HCEC 1CT (cell line): ENCODE results near the gene GPHN.

Source experiments
- DNase-seq: peaks from one replicate; pipeline ENCODE4 v3.0.0-alpha.2; 2017

GPHN gene

DNA sequence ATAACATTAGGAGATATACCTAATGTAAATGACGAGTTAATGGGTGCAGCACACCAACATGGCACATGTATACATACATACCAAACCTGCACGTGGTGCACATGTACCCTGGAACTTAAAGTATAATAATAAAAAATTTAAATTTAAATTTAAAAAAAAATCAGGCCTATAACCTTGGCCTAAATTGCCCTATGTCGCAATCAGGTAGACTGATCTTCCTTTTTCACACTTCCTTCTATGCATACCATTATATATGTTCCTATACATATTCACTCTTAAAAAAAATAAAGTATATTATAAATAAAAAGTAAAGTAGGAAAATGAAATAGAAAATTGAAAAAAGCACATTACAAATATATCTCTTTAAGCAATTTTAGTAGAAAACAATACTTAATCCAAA is 563.6 kb downstream of the GPHN start:
- DNase-seq, result no peak

DNA sequence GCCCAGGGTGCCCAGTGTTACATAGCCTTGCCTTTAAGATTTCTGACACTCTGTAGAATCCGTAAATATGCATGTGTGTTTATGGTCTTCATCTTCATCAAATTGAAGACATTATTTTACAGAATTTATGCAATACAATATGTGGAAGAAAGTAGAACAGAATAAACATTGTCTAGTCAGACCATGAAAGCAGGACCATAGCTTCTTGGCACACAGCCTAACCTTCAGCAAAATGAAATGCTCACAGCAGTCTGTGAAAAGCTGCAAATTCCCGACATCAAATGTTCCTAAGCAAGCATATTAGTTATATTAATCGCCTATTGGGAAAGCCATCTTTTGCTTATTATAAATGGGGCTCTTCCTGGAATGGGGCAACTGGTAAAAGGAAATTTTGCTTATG is 570.0 kb downstream of the GPHN start:
- no peak for DNase-seq

DNA sequence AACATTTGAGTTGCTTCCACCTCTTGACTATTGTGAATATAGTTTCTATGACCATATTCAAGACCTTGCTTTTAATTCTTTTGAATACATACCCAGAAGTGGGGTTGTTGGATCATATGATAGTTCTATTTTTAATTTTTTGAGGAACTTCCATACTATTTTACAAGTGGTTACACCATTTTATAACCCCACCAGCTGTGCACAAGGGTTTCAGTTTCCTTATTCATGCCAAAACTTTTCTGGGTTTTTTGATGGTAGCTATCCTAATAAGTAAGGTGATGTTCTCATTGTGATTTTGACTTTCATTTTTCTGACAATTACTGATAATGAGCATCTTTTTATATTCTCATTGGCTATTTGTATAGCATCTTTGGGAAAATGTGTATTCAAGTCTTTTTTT is 571.9 kb downstream of the GPHN start:
- no peak for DNase-seq

DNA sequence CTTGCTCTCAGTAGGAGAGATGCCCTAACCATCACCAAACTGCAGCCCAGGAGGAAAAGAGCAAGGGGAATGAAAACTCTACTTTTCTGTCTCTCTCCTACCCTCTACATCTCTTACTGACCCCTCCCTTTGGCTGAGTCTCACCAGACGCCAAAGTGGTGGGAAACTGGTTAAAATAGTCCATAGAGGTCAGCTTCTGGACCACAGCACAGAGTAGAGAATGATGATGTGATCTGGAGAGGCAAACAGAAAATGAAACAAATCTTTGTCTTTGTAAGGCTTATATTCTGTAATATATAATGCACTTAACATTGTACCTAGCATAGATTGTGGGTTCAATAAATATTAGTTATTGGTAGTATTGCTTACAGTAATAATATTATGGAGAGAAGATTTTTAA is 600.3 kb downstream of the GPHN start:
- DNase-seq, result no peak

DNA sequence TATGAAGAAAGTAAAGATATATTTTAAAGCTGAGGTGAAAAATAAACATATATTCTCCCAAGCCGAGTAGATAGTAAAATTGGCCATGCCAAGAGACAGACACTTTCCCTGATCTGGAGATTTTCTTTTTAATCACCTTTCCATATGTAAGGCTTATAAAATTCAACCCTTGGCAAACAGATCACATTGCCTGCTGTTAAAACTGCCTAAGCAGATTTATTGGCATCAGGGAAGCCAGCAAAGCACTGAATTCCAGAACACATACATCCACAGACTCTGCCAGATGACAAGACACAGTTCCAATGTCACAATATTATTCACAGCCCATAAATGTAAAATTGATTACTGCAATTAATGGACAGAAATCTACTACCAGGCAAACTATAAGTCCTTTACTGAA is 603.1 kb downstream of the GPHN start:
- no peak for DNase-seq

DNA sequence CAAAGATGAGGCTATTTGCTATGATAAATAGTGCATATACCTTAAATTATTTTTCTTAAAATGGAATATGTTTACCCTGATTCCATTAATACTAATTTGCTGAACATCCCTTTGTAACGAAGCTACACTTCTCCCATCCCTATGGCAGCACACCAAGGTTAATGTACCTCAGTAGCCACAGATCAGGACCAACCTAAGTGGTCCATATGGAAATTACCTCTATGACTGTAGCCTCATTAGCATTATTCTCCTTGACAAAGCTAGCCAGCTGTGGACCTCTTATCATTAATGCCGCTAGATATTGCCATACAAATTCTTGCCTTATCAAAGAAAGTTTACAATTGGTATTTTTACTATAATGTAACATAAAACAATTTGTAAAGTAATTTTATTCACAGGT is 604.4 kb downstream of the GPHN start:
- no peak for DNase-seq

DNA sequence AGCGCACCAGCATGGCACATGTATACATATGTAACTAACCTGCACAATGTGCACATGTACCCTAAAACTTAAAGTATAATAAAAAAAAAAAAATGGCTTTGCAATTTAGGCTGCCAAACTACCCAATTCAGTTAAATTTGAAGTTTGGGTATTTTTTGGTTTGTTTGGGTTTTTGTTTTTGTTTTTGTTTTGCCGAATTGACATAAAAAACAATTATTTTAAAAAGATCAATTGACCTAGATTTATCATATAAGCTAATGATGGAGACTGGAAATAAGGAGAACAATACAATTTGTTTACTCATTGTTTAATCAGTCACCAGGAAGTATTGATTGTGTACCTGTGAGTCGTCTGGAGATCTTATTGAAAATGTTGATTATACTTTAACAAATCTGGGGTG is 619.2 kb downstream of the GPHN start:
- DNase-seq, result no peak

DNA sequence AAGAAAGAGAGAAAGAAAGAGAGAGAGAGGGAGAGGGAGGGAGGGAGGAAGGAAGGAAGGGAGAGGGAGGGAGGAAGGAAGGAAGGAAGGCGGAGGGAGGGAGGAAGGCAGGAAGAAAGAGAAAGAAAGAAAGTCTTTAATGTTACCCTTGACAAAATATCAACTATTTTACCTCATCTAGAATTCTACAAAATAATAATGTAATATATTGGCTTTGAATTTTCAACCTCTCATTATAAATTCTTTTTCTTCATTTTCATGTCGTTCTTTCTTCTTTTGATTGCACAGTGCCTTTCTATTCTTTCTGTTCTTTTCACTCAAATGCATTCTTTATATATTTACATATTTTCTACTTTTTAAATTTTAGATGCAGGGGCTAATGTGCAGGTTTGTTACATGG is 621.8 kb downstream of the GPHN start:
- no peak for DNase-seq

DNA sequence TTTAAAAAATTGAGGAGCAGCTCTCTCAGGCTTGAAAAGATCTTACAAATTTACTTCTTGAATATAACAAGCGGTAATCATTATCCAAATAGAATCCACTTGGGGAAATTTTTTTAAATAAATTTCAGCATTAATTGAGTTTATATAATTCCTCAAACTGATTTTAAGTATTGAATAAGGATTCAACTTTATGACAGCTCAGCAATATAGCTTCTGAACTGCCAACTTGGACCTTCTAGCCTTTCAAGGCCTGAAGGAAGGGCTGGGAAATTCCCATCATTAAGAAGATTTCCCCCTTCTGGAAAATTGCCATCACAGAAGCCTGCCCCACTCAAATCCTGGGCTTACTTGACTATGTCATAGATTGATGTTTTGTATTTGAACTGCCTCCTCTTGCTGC is 623.7 kb downstream of the GPHN start:
- DNase-seq, result no peak

DNA sequence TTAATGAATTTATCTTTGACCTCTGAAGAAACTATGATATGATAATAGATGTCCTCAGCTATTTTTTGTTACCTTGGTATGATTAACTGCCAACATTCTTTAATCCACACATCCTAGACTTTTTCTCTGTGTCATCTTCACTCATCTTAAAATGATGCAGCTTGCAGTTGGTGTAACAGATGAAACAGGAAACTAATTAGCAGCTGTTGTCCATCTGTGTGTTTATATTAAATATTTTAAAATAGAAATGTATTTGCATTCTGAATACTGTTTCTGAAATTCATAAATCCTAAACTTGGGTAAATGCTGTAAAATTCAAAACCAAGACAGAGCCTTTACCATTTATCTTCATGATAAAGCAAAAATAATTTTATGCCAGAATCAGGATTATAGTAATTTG is 625.2 kb downstream of the GPHN start:
- peak; percentile 16 for DNase-seq

DNA sequence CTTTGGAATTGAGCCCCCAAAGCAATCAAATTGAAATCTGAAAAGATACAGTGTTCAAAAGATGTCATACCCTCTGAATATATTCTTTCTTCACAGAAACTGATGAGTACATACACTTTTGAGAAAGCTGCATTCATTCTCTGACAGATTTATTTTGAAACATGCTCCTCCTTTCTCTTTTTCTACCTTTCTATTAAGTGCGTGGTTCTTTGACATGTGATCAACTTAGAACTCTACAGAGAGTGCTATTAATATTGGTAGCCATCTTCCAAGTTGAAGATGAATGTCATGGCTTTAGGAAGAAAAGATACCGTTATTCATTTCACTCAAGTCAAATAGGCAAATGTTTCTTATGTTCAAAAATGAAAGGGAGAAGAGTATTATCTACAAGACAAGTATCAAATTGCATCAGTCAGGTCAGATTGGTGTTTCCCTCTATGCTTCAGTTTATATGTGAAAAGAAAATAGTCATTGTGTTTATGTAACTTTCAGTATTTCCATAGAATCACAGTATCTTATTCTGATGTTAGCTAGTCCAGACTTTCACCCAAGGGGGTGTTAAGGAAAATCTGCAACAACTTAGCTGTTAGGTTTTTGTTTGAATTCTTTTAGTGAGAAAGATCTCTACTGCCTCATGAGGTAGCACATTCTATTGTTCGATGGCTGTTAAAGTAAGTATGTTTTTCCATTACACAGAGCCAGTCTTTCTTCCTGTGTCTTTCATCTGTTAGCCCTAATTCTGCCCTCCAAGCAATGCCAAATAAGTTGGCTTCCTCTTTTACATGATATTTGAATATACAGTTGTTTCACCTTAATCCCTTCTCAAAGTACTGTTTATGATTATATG is 625.9 kb downstream of the GPHN start:
- DNase-seq, result no peak

DNA sequence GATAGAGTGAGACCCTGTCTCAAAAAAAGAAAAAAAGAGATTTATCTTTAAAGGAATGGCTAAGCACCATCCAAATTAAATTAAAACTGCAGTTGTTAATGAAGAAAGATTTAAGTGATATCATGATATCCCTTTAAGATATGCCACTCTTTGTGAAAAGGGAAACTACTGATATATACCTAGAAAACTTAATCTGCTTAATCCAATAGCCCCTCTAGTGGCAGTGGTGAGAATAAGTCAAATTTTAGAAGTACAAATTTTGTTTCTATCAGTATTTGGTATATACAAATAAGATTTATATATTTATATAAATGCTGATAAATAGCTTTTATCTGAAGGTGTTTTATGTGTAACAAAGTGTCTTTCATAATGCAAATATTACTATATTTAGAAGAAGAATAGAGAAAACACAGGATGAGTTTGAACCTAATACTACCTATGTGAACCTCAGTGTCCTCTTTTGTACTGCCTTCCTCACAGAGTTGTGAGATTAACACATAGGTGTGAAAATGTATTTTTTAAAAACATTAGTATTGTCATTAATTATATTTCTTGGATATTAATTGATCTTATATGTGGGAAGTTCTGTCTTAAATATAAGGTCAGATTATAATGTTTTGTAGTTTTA is 629.9 kb downstream of the GPHN start:
- DNase-seq, result peak; percentile 39

DNA sequence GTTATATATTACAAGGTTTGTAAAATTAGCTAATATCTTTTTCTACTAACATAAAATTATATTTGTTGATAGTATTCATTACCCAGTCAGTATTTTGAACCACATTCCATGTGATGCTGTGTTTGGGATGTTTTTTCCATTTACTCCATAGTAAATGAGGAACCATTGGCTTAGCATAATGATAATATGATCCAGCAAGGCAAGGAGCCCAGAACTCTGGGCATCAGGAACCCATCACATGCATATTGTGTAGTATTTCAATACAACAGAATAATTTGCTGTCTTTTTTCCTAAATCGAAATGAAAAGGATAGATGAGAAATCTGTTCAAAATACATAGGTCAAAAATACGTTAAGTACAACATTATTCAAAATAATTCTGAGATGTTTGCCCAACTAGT is 632.6 kb downstream of the GPHN start:
- DNase-seq, result no peak

DNA sequence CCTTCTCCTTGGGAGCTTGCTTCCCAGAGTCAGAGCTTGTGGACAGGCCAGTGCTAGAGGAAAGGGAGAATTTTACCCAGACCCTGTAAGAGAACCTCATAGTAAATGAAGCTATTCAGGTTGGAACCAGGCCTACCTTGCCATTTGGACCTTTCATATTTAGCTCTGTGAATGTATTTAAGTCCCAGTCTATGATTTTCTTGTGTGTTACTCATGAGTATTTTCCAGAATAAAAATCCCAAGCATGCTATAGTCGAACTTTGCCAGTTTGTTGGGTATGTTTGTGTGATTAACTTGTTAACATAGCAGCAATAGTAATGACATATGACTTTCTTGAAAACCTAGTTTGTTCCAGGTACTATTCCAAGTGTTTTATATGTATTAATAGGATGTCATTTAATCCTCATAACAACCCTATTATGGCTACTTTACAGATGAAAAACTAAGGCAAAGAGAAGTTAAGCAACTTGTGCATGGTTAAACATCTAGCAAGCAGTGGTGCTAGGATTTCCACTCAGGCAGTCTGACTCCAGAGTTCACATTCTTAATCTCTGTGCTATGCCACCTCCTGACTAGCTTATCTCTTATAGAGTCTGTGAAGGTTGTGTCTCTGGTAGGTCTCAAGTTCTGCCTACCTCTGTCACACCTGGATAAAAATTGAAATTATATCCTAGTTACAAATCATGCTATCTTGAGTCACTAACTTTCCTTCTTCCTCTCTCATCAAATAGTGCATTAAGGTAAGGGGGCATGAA is 633.4 kb downstream of the GPHN start:
- DNase-seq, result no peak

DNA sequence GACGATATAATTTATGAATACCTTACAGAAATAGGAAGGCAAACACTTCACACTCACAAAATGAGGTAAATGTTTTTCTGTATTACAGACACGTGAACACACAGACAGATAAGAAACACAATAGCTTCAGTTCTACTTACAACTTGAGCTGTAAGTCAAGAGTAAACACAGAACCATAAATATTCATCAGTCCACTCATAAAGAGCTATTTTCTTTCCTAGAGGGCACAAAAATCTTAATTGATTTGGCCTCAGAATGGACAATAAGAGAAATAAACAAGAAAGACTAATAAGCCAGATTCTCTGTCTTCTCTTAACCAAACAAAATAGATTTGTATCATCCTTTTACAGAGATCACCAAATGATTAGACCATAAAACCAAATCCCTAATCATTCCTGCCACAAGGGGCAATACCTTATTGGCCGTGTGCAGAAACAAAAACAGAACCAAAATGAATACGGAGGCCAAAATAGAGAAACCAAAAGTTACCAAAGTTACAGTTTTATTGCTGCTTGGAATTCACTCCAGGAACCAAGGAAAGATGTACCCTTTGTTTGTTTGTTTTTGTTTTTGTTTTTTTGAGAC is 643.2 kb downstream of the GPHN start:
- DNase-seq, result no peak

DNA sequence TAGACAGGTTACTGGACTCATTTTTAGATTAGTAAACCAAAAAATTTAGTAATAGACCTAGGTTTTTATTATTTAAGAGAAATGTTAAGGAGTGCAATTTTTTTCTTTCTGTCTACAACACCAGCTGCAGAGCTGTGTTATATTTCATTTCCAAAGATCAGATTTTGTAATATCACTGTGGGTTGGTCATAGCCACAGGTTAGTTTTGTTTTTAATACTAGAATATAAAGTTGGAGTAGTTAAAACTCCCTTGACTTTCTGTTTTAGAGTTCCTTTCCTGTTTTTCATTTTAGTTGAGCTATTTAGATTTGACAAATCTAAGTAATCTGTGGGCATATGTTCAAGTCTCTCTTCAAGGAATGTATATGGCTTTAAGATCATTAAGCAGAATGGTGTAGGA is 650.6 kb downstream of the GPHN start:
- DNase-seq, result no peak

DNA sequence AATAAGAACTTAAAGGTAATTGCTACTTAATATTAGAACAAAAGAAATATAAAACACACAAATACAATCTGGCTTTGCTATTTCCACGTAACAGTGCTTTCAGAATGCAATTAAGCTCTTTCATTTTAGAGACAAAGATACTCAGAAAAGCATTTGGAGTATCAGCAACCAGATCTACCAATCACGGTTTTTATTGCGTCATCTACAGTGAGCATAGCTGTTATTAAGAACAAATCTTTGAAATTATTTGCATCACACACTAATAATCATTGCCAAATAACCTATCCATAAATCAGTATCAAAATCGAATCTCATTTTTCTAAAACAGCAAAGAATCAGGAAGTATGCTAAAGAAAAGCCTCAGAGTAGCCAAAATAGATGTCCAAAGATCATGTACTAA is 654.4 kb downstream of the GPHN start:
- no peak for DNase-seq

DNA sequence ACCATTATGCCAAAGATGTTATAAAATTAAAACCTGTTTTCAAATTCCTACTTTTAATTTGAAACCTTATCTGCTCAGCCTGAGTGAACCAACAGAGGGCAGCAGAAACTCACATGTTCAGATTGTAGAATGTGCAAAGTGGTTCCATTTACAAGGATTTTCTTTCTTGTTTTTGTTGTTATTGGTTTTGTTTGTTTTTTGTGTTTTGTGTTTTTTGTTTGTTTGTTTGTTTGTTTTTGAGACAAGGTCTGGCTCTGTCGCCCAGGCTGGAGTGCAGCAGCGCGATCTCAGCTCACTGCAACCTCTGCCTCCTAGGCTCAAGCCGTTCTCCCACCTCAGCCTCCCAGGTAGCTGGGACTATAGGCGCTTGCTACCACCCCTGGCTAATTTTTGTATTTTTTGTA is 658.5 kb downstream of the GPHN start:
- DNase-seq, result peak; percentile 41

DNA sequence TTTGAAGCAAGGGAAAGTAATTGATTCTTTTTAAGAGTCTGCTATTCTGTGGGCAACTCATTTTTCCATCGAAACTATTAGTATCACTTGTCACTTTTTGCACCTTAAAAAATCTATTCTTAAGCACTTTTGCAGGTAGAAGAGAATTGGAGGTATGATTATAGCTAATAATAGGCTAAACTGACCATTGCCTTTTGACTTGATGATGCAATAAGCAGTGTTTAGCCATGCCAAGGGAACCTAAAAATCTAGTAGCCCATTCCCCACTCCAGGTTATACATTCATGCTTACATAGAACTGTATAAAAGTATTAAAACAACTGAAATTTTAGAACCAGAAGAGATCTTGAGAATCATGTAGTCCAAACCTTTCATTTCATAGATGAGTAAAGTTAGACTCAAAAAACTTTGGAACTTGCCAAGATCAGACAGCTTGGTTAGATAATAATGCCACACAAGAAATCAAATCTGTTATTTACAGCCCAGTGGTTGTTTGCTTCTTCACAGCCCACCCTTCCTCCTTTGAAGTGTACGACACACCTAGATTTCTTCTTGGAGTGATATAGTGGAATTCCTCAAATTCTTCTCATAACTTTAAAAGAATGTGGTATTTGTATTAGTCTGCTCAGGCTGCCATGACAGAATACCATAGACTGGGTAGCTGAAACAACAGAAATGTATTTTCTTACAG is 659.6 kb downstream of the GPHN start:
- peak; percentile 13 for DNase-seq

DNA sequence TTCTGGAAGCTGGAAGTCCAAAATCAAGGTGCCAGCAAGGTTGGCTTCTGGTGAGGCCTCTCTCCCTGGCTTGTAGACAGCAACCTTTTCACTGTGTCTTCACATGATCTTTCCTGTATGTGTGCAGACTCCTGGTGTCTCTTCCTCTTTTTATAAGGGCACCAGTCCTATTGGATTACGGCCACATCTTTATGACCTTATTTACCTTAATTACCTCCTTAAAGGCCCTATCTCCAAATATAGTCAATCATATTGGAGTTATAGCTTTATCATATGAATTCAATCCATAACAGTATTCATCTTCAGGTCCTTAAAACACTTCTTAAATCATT is 660.1 kb downstream of the GPHN start:
- no peak for DNase-seq

DNA sequence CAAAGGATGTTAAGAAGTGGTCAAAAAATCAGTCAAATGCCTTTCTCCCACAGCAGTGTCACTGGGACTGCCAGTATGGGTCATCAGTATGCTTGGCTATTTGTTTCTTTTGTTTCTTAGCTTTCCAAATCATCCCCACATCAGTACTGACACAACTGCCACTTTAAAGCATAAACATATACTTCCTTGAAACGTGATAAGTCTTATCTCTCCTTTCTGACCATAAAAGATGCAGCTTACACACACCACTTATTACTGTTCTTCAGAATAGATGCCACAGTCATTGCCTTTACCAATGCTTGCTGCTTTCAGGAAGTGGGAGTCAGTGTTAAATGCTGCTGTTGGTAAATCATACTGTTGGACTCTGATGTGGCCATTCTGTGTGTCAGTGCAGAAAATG is 662.7 kb downstream of the GPHN start:
- no peak for DNase-seq

DNA sequence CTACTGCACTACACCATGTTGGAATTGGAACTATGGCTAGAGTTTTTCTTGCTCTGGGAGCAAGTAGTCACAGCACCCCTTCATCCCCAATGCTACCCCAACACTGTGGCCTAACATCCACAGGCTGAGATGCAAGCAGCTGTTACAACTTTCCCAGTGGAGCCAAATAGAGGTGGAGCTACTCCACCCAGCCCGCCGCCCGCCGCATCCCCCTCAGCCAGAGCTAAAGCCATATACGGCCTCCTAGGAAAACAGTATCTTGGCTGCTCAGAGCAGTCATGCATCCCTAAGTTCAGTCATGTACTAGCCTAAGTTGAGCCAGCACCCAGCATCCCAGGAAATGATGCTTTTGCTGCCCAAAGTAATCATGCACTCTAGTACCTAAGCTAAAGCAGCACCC is 664.1 kb downstream of the GPHN start:
- DNase-seq, result no peak

DNA sequence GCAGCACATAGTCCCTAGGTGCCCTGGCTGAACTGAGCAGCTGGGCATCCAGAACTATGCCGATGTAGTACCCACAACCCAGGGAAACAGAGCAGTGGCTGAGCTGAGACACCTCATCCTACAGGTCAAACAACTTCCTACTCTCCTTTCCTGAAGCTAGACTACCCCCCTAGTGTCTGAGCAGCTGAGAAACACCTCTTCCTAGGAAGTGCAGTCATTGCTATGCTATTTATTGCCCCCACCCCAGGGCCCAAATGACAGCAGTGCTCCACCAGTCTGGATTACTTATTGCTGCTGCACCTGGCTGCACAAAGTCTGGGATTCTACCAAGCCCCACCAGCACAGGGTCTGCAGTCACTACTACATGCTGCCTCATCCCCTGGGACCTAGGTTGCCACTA is 664.6 kb downstream of the GPHN start:
- DNase-seq, result no peak
